ENCODE results near the gene NRROS.
"Not testable (repeated sequence)": the region's sequence is repeated elsewhere in the genome, so short reads cannot be mapped to it uniquely, and the experiment has no call there.

NRROS gene

DNA sequence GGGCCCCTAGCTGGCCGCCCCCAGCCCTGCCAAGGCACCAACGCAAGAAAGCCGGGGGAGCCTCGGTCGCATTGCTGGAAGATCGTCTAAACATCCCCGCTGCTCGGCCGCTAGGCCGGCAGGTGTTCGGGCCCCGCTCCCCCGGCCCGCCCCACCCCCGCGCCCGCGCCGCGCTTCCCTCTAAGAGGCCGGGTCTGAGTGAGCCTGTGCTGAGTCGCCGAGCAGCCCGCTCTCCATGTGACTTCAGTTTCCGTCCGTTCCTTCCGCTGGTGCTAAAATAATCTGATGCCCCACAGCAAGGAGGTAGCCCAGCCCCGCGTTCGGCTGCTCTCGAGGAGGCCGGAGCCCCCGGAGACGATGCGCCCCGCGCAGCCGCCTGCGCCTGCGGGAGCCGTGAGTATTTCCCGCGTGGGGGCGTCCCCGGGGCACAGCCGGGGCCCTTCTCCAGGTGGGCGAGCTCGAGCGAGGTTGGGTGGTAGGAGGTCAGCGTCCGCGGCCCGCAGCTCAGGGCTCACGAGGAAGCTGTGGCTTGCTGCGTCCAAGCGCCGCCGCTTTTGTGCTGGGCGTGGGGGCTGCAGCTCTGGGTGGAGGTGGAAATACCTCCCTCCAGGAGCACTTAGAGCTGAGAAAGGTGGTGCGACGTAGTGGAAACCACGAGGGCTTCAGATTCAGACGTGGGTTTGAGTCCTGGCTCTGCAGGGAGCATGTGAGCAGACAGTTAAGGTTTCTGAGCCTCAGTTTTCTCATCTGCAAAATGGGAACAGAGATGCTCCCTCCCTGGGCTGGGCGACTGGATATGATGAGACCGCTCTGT lies at the start of gene NRROS:
TSS of gene NRROS (plus strand) at position 212 of the 814 bp plus-strand sequence. CDS start 14,846 bp downstream, outside the sequence.
- no peak for DNase-seq

DNA sequence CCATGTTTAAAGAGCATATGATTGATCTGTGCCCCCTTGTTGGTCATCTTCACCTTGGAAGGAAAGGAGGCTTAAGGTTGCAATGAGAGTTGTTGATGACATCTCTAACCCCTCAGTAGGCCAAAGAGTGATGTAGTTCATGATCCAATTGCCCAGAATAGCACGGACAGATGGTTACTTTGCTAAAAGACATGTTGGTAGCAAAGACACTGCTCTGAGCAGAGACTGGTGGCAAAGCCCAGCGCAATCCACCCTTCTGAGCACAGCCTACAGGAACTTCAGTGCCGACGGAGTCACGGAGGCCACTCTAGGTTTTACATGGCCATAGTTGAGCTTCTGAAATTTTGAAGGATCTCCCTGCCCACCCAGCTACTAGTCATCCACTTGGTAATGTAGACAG lies 49.2 kb upstream of the NRROS start:
- no peak for DNase-seq

DNA sequence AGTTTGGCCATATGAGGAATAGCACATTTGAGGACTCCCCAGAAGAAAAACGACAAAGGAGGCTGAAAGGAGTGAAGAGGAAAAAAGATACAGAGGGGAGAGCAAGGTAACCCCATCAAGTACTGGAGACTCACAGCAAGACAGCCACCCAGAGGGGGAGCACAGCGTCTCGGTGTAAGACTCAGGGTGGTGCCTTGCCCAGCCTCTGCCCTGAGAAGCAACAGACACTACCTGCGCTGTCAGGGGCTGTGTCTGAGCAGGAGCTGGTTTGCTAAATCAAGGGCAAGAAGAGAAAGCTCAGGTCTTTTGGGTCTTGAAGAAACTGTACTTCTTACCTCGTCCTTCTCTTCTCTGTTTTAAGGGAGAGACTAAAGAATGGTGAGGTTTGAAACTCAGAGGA lies 43.1 kb upstream of the NRROS start:
- no peak for DNase-seq

DNA sequence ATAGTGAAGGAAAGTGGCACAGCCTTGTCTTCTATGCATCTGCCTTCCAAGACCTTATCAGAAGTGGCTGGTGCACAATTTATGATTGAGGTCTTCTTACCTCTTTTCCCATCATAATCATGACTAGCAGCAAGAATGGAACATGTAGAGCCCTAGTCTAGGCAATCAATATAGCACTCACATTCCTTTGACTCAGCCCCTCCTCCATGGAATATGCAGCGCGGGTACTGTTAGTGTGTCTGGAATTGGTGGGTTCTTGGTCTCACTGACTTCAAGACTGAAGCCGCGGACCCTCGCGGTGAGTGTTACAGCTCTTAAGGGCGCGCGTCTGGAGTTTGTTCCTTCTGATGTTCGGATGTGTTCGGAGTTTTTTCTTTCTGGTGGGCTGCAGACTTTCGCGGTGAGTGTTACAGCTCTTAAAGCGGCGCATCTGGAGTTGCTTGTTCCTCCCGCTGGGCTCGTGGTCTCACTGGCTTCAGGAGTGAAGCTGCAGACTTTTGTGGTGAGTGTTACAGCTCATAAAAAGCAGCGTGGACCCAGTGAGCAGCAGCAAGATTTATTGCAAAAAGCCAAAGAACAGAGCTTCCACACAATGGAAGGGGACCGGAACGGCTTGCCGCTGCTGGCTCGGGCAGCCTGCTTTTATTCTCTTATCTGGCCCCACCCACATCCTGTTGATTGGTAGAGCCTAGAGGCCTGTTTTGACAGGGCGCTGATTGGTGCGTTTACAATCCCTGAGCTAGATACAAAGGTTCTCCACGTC lies 41.3 kb upstream of the NRROS start:
- DNase-seq, result not testable (repeated sequence)

DNA sequence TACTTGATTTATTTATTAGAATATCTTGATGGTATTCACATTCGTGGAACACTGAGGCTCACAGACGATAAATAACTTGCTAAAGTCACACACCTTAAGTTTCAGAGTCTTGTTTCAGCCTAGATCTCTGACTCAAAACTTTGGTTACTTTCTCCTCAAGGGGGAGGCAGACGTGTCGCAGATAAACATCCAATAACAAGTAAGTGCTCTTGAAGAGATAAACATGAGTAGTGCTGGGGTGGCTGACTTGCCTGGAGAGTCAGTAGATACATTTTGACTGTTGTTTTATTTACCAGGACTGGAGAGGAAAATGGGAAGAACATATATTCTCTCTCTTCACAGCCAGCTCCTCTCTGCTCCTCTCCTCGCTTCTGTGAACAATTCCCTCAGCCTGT lies 39.8 kb upstream of the NRROS start:
- DNase-seq, result no peak

DNA sequence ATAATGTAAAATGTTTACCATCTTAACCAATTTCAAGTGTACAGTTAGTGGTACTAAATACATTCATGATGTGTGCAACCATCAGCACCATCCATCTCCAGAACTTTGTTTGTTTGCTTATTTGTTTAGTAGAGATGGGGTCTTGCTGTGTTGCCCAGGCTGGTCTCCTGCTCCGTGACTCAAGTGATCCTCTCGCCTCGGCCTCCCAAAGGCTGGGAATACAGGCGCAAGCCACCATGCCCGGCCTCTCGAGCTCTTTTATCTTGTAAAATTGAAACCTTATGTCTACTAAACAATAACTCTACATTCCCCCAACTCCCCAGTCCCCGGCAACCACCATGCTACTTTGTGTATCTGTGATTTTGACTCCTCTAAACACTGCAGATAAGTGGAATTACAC lies 39.1 kb upstream of the NRROS start:
- no peak for DNase-seq

DNA sequence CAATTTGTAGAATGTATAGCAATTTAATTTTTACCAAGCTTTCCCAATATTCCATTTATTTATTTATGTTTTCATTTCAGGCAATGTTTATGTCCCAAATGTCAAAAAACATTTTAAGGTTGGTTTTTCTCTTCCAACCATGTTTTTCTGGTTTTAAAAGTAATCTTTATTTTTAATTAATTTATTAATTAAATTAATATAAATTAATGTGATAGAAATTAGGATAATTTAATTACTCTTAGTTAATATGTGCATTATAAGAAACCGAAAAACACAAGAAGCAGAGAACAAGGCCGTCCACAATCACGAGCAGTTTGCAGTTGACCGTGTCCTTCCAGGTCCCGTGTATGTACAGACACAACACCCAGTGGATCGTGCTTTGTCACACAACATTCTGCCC lies 36.8 kb upstream of the NRROS start:
- DNase-seq, result no peak

DNA sequence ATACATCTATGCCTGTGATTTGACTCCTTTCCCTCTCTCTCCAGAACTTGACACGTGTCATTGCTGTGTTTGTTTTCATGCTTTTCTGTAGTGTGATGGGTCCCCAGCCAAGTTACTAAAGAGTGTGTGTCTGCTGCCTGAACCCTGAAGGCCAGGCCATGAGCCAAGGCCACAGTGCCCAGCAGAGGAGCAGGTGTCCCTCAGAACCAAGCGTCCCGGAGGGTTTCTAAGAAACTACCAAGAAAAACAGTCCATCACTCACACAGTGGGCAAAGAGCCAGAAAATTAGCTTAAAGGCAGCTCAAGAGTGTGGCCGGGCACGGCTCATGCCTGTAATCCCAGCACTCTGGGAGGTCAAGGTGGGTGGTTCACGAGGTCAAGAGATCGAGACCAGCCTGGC lies 35.8 kb upstream of the NRROS start:
- DNase-seq, result no peak

DNA sequence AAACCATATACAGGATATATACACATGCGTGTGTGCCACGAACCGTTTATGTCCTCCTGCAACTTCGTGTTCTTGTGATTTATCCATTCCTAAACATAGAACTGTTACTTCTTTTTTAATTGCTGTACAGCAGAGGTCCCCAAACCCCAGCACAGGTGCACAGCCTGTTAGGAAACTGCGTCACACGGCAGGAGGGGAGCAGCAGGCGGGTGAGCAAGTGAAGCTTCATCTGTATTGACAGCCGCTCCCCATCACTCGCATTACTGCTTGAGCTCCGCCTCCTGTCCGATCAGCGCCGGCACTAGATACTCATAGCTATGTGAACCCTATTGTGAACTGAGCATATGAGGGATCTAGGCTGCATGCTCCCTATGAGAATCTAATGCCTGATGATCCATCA lies 34.9 kb upstream of the NRROS start:
- DNase-seq, result no peak

DNA sequence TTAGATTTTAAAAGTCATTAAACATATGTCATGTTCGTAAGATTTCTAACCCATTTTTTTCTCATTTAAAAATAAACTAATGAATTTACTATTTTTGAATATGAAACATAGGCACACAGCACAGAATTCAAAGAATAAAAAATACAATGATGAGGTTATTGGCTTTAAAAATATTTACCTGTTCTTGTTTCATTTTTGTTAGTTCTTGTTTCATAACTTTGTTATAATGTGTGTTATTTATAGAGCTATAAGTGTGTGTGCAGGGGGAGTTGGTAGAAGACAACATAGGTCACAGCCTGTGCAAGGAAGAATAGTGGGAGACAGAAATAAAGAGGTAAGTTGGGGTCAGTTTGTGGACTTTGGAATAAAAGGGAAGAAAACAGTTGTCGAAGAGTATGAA lies 30.8 kb upstream of the NRROS start:
- DNase-seq, result no peak

DNA sequence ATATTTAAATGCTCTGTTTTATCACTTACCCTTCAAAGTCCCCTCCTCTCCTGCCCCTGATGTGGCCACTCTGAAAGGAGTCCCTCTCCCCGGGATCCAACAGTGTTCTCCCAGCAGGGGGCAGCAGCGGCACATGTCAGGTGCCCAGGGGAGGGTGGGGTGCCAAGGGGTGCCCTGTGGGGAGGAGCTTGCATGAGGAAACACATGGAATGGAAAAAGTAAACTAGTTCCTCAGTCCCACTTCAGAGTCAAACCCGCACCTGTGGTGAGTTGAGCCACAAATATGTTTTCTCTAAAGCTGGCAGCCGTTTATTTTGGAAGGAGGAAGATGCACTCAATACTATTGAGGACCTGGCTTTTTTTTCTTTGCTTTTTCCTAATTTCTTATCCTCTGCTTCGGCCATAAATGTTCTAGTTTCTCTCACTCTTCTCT lies 30.1 kb upstream of the NRROS start:
- peak; percentile 67 for DNase-seq

DNA sequence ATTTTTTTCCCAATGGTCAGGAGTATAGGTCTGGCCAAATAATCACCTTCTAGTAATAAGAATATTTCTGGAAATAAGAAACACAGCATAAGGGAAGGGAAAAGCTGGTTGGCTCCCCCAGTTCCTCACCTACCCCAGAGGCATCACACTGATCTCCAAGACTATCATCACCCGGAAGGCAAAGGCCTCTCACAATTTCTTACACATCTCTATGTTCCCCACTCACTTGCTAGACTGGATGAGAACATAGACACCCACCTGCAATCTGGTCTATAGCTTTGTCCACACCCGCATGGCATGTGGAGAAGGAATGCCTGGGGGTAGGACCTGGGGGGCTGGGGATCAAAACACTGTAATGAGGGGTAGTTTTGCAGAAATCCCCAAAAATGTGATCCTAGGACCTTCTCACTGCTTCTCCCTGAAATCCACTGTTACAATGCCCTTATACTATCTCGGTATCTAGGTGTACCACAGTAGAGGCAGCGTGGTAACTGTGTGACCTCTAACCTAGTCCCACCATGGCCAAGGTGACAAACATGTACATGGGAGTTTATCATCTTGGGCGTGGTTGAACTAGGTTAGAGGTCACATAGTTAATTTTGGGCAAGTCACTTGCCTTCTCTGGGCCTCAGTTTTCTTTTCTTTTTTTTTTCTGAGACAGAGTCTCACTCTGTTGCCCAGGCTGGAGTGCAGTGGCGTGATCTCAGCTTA lies 29.5 kb upstream of the NRROS start:
- DNase-seq, result no peak

DNA sequence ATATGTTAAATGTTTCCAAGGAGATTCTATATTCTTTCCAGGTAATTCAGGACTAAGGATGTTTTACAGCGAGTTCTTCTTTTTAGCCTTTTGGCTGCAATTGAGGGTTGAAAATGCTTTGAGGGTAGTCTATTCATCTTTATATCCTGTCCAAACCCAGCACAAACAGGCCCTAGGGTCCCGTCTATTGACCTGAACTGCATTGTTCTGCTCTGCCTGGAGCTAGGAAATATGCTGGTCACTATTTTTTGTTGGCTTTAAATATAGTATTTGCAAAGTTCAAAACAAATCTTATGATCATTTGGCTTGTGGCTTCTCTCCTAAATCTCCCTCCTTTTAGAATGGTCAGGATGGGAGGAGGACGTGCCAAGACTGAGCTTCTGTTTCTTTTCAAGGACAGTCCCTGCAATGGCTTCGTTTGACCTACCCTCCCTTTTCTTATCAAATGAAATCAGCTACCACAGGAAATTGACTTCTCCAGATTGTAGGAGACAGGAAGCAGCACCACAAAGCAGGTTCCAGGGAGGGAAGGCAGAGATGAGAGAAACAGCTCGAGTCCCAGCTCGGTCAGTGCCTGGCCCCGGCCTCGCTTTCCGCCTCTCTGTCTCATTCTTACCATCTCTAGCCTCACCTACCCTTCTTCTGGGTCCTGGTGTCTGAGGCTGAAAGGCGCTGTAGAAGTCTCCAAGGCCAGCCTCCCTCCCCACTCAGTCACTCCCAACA lies 27.6 kb upstream of the NRROS start:
- DNase-seq, result no peak

DNA sequence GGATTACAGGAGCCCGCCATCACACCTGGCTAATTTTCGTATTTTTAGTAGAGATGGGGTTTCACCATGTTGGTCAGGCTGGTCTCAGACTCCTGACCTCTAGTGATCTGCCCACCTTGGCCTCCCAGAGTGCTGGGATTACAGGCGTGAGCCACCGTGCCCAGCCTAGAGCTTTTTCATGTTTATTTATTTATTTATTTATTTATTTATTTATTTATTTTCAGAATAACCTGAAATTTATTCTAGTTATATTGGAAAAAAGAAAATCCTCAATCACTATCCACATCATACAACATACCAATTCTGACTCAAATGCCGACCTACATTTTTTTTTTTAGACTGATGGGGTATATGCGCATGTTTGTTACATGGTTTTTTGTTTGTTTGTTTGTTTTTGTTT lies 24.3 kb upstream of the NRROS start:
- not testable (repeated sequence) for DNase-seq

DNA sequence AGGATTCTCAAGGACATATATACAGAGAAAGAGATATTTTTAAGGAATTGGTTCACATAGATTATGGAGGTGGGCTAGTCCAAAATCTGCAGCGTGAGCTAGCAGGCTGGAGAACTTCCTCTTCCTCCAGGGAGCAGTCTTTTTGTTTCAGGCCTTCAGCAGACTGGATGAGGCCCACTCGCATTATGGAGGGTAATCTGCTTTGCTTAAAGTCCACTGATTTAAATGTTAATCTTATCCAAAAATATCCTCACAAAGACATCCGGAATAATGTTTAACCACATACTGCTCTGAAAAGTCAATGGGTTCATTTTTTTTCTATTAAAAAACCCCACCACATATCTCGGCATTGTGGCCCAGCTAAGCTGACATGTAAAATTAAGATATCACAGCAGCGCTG lies 22.2 kb upstream of the NRROS start:
- no peak for DNase-seq

DNA sequence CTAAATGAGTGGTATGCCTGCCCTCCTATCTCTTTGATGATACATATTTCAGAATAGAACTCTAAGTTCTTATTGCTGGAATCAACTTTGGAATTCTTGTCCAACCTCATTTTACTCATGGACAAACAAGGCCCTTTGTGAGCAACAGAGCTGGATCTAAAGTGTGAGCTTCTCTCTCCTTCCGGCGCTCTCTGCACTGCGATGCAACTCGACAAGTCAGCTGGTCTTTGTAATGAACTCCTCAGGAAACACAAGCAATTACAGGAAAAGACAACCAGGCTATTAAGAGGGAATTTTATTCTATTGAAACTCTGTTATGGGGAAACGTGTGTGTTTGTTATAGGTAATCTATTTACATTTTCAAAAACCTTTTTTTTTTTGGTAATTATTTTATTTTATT lies 20.3 kb upstream of the NRROS start:
- no peak for DNase-seq

DNA sequence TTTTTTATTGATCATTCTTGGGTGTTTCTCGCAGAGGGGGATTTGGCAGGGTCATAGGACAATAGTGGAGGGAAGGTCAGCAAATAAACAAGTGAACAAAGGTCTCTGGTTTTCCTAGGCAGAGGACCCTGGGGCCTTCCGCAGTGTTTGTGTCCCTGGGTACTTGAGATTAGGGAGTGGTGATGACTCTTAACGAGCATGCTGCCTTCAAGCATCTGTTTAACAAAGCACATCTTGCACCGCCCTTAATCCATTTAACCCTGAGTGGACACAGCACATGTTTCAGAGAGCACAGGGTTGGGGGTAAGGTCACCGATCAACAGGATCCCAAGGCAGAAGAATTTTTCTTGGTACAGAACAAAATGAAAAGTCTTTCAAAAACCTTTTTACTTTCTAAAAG lies 19.9 kb upstream of the NRROS start:
- DNase-seq, result not testable (repeated sequence)

DNA sequence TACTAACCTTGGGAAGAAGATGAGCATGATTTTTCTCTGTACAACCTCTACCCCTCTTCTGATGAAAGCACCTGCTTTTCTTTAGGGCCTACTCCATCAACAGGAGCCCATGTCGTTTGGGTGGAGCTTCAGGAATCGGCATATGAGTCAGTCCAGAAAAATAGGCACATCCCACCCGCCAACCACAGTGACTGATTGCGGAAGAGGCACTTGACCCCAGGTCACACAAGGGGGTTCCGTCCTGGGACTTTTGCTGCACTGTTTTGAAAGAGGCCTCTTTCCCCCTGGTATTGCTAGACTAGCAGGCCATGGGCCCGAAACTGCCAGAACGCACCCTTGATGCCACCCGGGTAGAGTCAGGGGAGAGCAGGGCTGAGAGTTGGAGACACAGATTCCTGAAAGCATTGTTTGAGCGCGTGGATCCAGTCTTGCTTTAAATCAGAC lies 19.3 kb upstream of the NRROS start:
- no peak for DNase-seq

DNA sequence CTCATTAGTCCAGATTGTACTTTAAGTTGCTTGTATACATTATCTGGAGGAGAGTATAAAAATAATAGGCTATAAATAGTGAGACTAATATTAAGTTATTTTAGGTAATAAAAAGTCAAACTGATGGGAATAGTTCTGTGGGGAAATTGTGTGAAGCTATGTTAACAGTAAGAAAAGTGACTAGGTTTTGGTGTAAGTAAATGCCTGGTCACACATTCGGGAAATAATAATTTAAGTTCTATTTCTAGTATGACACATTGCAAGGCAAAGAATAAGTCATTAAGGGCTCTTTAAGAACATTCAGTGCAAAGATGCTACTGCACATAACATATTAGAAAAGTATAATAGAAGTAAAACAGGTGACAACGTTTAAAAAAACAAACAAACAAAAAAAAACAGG lies 18.8 kb upstream of the NRROS start:
- DNase-seq, result no peak

DNA sequence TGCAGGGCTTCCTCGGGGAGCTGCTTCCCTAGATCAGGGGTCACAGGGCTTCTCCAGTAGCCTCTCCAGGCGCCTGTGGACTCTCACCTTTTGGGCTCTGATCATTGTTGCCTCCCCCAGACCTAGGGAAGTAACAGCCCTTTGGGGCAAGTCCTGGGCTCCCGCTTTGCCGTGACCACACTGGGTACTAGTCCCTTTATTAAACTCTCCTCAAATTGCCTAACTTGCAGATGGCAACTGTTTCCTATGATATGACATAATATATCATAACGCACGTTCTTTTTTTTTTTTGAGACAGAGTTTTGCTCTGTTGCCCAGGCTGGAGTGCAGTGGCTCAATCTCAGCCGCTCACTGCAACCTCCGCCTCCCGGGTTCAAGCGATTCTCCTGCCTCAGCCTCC lies 17.9 kb upstream of the NRROS start:
- DNase-seq, result no peak

DNA sequence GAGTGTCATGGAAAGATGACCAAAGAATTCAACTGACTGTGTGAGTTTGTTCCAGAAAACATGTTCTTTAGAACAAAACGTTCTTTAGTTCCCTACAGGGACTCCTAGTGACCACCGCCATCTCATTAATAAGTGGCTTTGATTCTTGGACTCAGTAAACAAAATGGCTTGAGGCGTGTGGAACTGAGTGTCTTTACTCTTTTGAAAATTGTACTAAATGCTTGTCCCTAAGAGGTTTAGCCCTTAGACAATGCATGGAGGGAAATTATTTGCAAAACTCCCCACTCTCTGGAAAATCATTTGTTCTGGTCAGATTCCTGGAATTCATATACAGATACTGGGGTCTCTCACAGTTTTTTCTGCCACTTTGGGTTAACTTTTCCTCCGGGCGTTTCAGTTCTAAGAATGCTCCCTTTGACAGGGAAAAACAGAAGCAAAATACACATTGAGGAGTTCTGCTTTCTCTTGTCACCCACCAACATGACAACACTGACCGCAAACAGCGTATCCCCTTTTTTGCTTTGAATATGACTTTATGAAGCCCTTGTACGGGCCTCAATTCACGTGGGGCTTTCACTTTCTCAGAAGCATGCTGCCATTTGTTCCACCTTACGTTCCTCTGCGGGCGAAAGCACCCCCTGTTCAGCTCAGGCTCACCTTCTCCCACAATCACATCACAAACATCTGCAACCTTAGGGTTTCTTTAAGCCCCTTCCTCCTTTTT lies 15.3 kb upstream of the NRROS start:
- DNase-seq, result no peak

DNA sequence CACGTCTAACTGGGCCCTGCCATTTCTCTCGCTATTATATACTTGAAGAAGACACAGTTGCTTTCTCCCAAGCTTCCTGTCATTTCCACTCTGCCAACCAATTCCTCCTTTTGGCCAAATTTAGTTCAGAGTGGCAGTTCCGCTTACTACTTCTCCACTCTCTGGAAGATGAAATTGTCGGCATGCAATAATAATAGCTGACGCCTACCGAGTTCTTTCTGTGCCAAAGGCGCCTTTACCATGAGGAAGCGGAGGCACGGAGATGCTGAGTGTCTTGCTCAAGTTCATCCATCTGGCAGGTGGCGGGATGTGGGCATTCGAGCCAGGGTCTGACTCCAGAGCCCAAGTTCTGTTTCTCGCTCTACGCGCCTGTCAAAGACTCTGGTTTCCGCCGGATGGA lies 14.6 kb upstream of the NRROS start:
- no peak for DNase-seq

All from NCI-H226 (cell line).